HEK293 (cell line): ENCODE results near the gene NOM1.
A peak's percentile ranks its signal among the peaks of the same experiment; 100 is the strongest.

Source experiments
- CTCF ChIA-PET: fragments of 350-600 bp; formaldehyde crosslinking; extraction: SDS; loops from one replicate; lab custom pipeline; 2021; ENCODE audit warnings: antibody characterized with exemption; lab: Yijun Ruan, JAX
- POLR2A ChIA-PET: fragments of 300-600 bp; formaldehyde crosslinking; extraction: SDS; loops from one replicate; lab custom pipeline; 2020; ENCODE audit warnings: antibody characterized with exemption, inconsistent platforms; lab: Yijun Ruan, JAX
- H3K27ac ChIP-seq: fragments of 200-500 bp; sonication (Bioruptor generic); 2 replicates; pipeline ENCODE4 v1.5.1; 2014; ENCODE audit warnings: low read depth, low read length, control low read depth, inconsistent platforms; ENCODE audit errors: extremely low read depth
- H3K36me3 ChIP-seq, 2 experiments: fragments of 200-500 bp in 1 of 2; sonication (Bioruptor generic) in 1 of 2; 1 replicate in 1 of 2; 2 replicates in 1 of 2; pipeline ENCODE4 v1.5.1; 2014 to 2017; ENCODE audit warnings: inconsistent platforms in 2 of 2, low read length in 2 of 2; ENCODE audit not compliant: control insufficient read depth in 2 of 2, insufficient read depth in 1 of 2
- H3K4me1 ChIP-seq: fragments of 200-500 bp; sonication (Bioruptor generic); 2 replicates; pipeline ENCODE4 v1.5.1; 2014; ENCODE audit warnings: mild to moderate bottlenecking, low read length, inconsistent platforms; ENCODE audit not compliant: control insufficient read depth, insufficient read depth
- H3K4me3 ChIP-seq: 2 replicates; pipeline ENCODE4 v1.5.1; 2011; ENCODE audit warnings: low read depth, mild to moderate bottlenecking, control low read depth, low read length, moderate library complexity
- H3K9me3 ChIP-seq: fragments of 200-500 bp; sonication (Bioruptor generic); 2 replicates; pipeline ENCODE4 v1.5.1; 2014; ENCODE audit warnings: low read depth, low read length, inconsistent platforms; ENCODE audit not compliant: control insufficient read depth, insufficient read depth
- GLIS1 ChIP-seq: fragments of 450-650 bp; formaldehyde crosslinking; IDR thresholded peaks from 2 replicates; pipeline ENCODE4 v1.5.1; 2016; ENCODE audit warnings: missing biosample characterization, missing genetic modification characterization
- GLIS2 ChIP-seq: fragments of 450-650 bp; formaldehyde crosslinking; IDR thresholded peaks from 2 replicates; pipeline ENCODE4 v1.5.1; 2016; ENCODE audit warnings: missing biosample characterization, missing genetic modification characterization
- KLF10 ChIP-seq: fragments of 450-650 bp; IDR thresholded peaks from 2 replicates; pipeline ENCODE4 v1.5.1; 2018; ENCODE audit warnings: missing biosample characterization, mild to moderate bottlenecking, missing genetic modification characterization
- KLF16 ChIP-seq: fragments of 450-650 bp; formaldehyde crosslinking; IDR thresholded peaks from 2 replicates; pipeline ENCODE4 v1.5.1; 2017; ENCODE audit warnings: missing biosample characterization, missing genetic modification characterization
- OSR2 ChIP-seq: fragments of 450-650 bp; formaldehyde crosslinking; IDR thresholded peaks from 2 replicates; pipeline ENCODE4 v1.5.1; 2016; ENCODE audit warnings: missing biosample characterization, missing genetic modification characterization
- ZBTB20 ChIP-seq: fragments of 450-650 bp; formaldehyde crosslinking; IDR thresholded peaks from 2 replicates; pipeline ENCODE4 v1.5.1; 2016; ENCODE audit warnings: missing biosample characterization, missing genetic modification characterization
- ZBTB26 ChIP-seq: fragments of 450-650 bp; formaldehyde crosslinking; optimal IDR thresholded peaks from 2 replicates; pipeline ENCODE3; 2016; ENCODE audit warnings: missing biosample characterization, mild to moderate bottlenecking, missing genetic modification characterization
- ZBTB8A ChIP-seq: fragments of 450-650 bp; formaldehyde crosslinking; IDR thresholded peaks from 2 replicates; pipeline ENCODE4 v1.5.1; 2016; ENCODE audit warnings: missing biosample characterization, missing genetic modification characterization
- ZIC2 ChIP-seq: fragments of 450-650 bp; formaldehyde crosslinking; IDR thresholded peaks from 2 replicates; pipeline ENCODE4 v1.5.1; 2016; ENCODE audit warnings: missing biosample characterization, missing genetic modification characterization
- ZNF174 ChIP-seq: fragments of 450-650 bp; formaldehyde crosslinking; IDR thresholded peaks from 2 replicates; pipeline ENCODE4 v1.5.0; 2017; ENCODE audit warnings: missing biosample characterization, mild to moderate bottlenecking, missing genetic modification characterization
- ZNF221 ChIP-seq: fragments of 450-650 bp; formaldehyde crosslinking; IDR thresholded peaks from 2 replicates; pipeline ENCODE4 v1.5.1; 2017; ENCODE audit warnings: missing biosample characterization, missing genetic modification characterization, borderline replicate concordance
- ZNF335 ChIP-seq: fragments of 450-650 bp; formaldehyde crosslinking; conservative IDR thresholded peaks from 2 replicates; pipeline ENCODE4 v1.5.1; 2016; ENCODE audit warnings: missing biosample characterization, missing genetic modification characterization
- ZNF423 ChIP-seq: fragments of 450-650 bp; formaldehyde crosslinking; IDR thresholded peaks from 2 replicates; pipeline ENCODE4 v1.5.1; 2016; ENCODE audit warnings: missing biosample characterization, missing genetic modification characterization
- ZNF529 ChIP-seq: fragments of 450-650 bp; formaldehyde crosslinking; IDR thresholded peaks from 2 replicates; pipeline ENCODE4 v1.5.1; 2017; ENCODE audit warnings: missing genetic modification characterization, missing biosample characterization; ENCODE audit not compliant: insufficient replicate concordance
- ZNF549 ChIP-seq: fragments of 450-650 bp; IDR thresholded peaks from 2 replicates; pipeline ENCODE4 v1.5.1; 2018; ENCODE audit warnings: missing biosample characterization, missing genetic modification characterization, mild to moderate bottlenecking, inconsistent platforms, moderate library complexity
- ZNF704 ChIP-seq: fragments of 450-650 bp; formaldehyde crosslinking; IDR thresholded peaks from 2 replicates; pipeline ENCODE4 v1.5.1; 2016; ENCODE audit warnings: missing biosample characterization, missing genetic modification characterization
- ZNF777 ChIP-seq: fragments of 450-650 bp; formaldehyde crosslinking; IDR thresholded peaks from 2 replicates; pipeline ENCODE4 v1.5.1; 2017; ENCODE audit warnings: missing biosample characterization, missing genetic modification characterization, borderline replicate concordance
- ZSCAN4 ChIP-seq: fragments of 450-650 bp; formaldehyde crosslinking; IDR thresholded peaks from 2 replicates; pipeline ENCODE4 v1.5.1; 2017; ENCODE audit warnings: missing biosample characterization, missing genetic modification characterization
- TF ChIP-seq, protein P1 (sequence below): fragments of 450-650 bp; formaldehyde crosslinking; IDR thresholded peaks from 2 replicates; pipeline ENCODE4 v1.5.1; 2017; ENCODE audit warnings: missing biosample characterization, missing genetic modification characterization
- TF ChIP-seq, protein P2 (sequence below): fragments of 450-650 bp; formaldehyde crosslinking; IDR thresholded peaks from 2 replicates; pipeline ENCODE4 v1.5.1; 2016; ENCODE audit warnings: missing biosample characterization, missing genetic modification characterization
- TF ChIP-seq, protein P3 (sequence below): fragments of 450-650 bp; formaldehyde crosslinking; IDR thresholded peaks from 2 replicates; pipeline ENCODE4 v1.5.1; 2016; ENCODE audit warnings: missing biosample characterization, missing genetic modification characterization

Gene NOM1

DNA sequence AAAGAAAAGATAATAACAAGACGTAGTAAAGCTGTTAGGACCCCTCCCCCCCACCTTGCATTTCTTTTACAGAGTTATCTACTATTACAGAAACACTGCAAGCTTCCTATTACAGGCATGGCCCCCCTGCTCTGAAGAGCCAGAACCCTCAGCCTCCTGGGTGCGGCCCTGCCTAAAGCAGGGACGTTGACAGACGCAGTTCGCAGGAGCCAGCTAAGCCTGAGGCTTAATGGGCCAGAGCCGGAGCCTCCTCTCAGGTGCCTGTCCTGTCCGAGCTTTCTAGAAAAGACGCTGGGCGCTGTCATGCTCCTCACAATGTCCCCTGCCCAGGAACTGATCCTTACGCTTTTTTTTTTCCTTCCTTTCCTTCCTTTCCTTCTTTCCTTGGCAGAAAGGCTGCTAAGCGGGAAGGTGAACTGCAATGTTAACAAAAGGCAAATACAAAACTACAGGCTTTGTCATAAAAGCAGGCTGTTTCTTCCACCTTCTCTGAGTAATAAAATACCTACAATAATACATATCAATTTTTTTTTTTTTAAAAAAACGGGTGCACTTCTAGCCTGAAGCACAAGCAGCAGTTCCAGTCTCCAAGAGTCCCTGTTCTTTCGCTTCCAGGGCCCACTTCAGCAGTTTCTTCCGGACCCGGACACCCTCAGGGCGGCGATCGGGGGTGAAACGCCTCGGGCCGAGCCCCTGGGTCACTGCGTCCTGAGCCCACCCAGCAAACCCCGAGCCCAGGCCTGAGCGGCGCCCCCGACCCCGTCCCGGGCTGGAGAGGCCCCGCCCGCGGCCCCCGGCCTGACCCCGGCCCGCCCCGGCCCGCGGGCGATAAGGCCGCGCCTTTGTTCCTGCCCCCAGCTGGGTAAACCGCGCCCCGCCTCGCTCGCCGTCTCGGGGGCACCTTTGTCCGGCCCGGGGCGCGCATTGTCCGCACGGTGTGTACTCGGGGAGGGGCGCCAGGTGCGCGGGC, 49.8 kb downstream of the NOM1 start:
- Histone ChIP-seq H3K4me1 (0 out of 2 replicates have a peak, but pooled peaks cover 3% of the 10 kb centered on the region), H3K9me3 (no peaks in the 10 kb centered on the region), H3K4me3 (peak overlapping the region; percentile 22), H3K27ac (no peak overlapping the region), H3K36me3 (peaks cover 0 to 3% of the 10 kb centered on the region in 2 experiments; a peak in 1 of 3 replicates)
- CTCF ChIA-PET: no interaction called here
- POLR2A ChIA-PET: interaction anchor here (1.8 kb wide), 1 partner anchor 11 kb away, joined by 6 read pairs; the partner anchor contains the start of gene MNX1
- no peak for TF ChIP-seq ZNF704 (tag by site-specific recombination)
- TF ChIP-seq ZNF529 (tag by site-specific recombination): no peak
- no peak for TF ChIP-seq OSR2
- TF ChIP-seq, protein P1, sequence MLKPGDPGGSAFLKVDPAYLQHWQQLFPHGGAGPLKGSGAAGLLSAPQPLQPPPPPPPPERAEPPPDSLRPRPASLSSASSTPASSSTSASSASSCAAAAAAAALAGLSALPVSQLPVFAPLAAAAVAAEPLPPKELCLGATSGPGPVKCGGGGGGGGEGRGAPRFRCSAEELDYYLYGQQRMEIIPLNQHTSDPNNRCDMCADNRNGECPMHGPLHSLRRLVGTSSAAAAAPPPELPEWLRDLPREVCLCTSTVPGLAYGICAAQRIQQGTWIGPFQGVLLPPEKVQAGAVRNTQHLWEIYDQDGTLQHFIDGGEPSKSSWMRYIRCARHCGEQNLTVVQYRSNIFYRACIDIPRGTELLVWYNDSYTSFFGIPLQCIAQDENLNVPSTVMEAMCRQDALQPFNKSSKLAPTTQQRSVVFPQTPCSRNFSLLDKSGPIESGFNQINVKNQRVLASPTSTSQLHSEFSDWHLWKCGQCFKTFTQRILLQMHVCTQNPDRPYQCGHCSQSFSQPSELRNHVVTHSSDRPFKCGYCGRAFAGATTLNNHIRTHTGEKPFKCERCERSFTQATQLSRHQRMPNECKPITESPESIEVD: no peak
- TF ChIP-seq, protein P2, sequence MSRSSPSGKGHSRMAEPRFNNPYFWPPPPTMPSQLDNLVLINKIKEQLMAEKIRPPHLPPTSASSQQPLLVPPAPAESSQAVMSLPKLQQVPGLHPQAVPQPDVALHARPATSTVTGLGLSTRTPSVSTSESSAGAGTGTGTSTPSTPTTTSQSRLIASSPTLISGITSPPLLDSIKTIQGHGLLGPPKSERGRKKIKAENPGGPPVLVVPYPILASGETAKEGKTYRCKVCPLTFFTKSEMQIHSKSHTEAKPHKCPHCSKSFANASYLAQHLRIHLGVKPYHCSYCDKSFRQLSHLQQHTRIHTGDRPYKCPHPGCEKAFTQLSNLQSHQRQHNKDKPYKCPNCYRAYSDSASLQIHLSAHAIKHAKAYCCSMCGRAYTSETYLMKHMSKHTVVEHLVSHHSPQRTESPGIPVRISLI (tag by site-specific recombination): 0 out of 2 replicates have a peak, but pooled peaks have one; percentile 40
- TF ChIP-seq ZNF335 (tag by site-specific recombination): peak; percentile 38; the same call in 1 of the 2 replicates
- TF ChIP-seq ZBTB26: peak; percentile 5
- no peak for TF ChIP-seq ZNF221 (tag by site-specific recombination)
- TF ChIP-seq ZNF174 (tag by site-specific recombination): no peak
- TF ChIP-seq ZNF777 (tag by site-specific recombination): no peak

DNA sequence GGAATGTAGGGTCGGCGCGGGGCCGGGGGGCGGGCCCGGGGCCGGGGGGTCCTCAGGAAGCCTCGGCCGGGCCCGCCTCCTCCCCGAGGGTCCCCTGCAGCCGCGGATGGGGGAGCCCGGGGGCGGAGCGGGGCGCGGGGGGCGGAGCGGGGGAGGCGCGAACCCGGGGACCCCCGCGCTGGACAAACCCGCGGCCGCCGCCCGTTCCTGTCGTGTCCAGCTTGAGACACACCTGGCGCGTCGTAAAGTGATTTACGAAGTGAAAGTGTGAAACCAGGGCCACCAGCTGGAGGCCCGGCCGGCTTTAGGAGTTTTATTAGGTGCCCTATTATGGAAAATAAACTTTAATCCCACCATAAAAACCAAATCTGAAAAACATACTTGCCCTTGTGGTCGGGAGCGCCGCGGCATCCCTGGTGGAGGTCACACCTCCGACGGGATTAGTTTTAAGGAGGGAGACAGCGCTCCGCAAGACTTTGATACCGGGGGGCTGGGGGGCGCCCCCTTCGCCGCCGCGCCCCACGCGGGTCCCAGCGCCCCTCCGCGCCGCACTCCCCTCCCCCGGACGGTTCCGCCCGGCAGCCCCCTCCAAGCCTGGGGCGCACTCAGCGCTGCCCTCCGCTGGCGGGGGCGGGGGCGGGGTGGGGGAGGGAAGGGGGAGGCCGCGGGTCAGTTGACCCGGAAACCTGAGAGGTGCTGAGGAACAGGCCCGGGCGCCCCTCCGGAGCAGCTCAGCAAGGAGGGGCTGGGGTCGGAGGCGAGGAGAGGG, 50.6 kb downstream of the NOM1 start:
- no peaks in the 10 kb centered on the region for H3K9me3 ChIP-seq
- peak overlapping the region; percentile 31 for H3K4me3 ChIP-seq
- CTCF ChIA-PET: no interaction called here
- H3K27ac ChIP-seq: no peak overlapping the region
- H3K4me1 ChIP-seq: 0 out of 2 replicates have a peak, but pooled peaks cover 3% of the 10 kb centered on the region
- peaks cover 0 to 11% of the 10 kb centered on the region in 2 experiments; a peak in 1 of 3 replicates for H3K36me3 ChIP-seq
- POLR2A ChIA-PET: interaction anchor here (1.8 kb wide), 1 partner anchor 11 kb away, joined by 6 read pairs; the partner anchor contains the start of gene MNX1
- TF ChIP-seq KLF16 (tag by site-specific recombination) (no peak), ZNF335 (tag by site-specific recombination) (peak; percentile 27), KLF10 (tag by site-specific recombination) (peak; percentile 29; the same call in 1 of the 2 replicates), GLIS1 (tag by site-specific recombination) (peak; percentile 59), ZNF423 (tag by site-specific recombination) (no peak), ZNF549 (no peak), GLIS2 (peak; percentile 28; the same call in 1 of the 2 replicates), ZBTB20 (tag by site-specific recombination) (no peak), ZBTB8A (peak; percentile 16; the same call in 1 of the 2 replicates), ZIC2 (tag by site-specific recombination) (no peak), ZSCAN4 (tag by site-specific recombination) (no peak)
- TF ChIP-seq, protein P3, sequence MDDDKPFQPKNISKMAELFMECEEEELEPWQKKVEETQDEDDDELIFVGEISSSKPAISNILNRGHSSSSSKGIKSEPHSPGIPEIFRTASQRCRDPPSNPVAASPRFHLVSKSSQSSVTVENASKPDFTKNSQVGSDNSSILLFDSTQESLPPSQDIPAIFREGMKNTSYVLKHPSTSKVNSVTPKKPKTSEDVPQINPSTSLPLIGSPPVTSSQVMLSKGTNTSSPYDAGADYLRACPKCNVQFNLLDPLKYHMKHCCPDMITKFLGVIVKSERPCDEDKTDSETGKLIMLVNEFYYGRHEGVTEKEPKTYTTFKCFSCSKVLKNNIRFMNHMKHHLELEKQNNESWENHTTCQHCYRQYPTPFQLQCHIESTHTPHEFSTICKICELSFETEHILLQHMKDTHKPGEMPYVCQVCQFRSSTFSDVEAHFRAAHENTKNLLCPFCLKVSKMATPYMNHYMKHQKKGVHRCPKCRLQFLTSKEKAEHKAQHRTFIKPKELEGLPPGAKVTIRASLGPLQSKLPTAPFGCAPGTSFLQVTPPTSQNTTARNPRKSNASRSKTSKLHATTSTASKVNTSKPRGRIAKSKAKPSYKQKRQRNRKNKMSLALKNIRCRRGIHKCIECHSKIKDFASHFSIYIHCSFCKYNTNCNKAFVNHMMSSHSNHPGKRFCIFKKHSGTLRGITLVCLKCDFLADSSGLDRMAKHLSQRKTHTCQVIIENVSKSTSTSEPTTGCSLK (tag by site-specific recombination): no peak
